ENCODE results near the gene MBNL2. TPM values are rescaled to one million over a fixed set of nuclear protein-coding genes. Genes with fewer than 3 reads are reported as not detected.

MBNL2 gene
- total RNA-seq, 1 experiment from 2014 or later = 0.17 TPM

GRCh38 chr13:97196340-97196739 lies 25.8 kb upstream of the MBNL2 start:
- no peak for DNase-seq
- Histone ChIP-seq H2AFZ (ENCODE audit: low read length) (no peak overlapping the region), H4K91ac (ENCODE audit: insufficient read length, low read depth, low read length) (no peak overlapping the region), H3K56ac (ENCODE audit: insufficient read length, low read depth, low read length) (no peak overlapping the region), H2BK12ac (ENCODE audit: insufficient read length, low read depth, low read length) (no peak overlapping the region), H2BK20ac (ENCODE audit: low read depth, low read length, poor library complexity, severe bottlenecking) (no peak overlapping the region), H3K27me3 (ENCODE audit: insufficient read depth, low read length) (no peaks in the 10 kb centered on the region), H2BK120ac (ENCODE audit: low read depth, low read length, poor library complexity, severe bottlenecking) (no peak overlapping the region), H4K20me1 (ENCODE audit: control insufficient read depth, insufficient read depth, insufficient read length) (peaks cover 2% of the 10 kb centered on the region), H3K9ac (ENCODE audit: extremely low read depth, insufficient read length, low read length) (no peak overlapping the region), H4K5ac (ENCODE audit: insufficient read length, low read depth, low read length) (no peak overlapping the region), H3K23me2 (ENCODE audit: insufficient read length, low read depth, low read length, poor library complexity, severe bottlenecking) (no peaks in the 10 kb centered on the region), H3K79me1 (ENCODE audit: insufficient read depth, low read depth, low read length, poor library complexity, severe bottlenecking) (no peaks in the 10 kb centered on the region), H3K4me1 (ENCODE audit: insufficient read depth, low read length) (peaks cover 12% of the 10 kb centered on the region; the same call in 1 of the 2 replicates), H4K8ac (replicated peaks; ENCODE audit: insufficient read length, low read depth, low read length) (no peak overlapping the region), H3K79me2 (ENCODE audit: insufficient read depth, low read length) (no peaks in the 10 kb centered on the region), H3T11ph (ENCODE audit: low read length) (no peak overlapping the region), H3K14ac (ENCODE audit: insufficient read depth, low read length) (no peak overlapping the region), H3K4me2 (ENCODE audit: insufficient read depth, insufficient read length, low read length) (no peak overlapping the region), H2BK15ac (ENCODE audit: low read depth, low read length) (no peak overlapping the region), H3K27ac (ENCODE audit: insufficient read length, low read depth, low read length) (no peak overlapping the region), H3K9me3 (ENCODE audit: control insufficient read depth, low read depth, low read length) (no peaks in the 10 kb centered on the region), H3K23ac (ENCODE audit: insufficient read length, low read depth, low read length) (no peak overlapping the region), H3K4ac (ENCODE audit: low read depth, low read length) (no peak overlapping the region), H2BK5ac (ENCODE audit: insufficient read length, low read length) (no peak overlapping the region), H3K18ac (ENCODE audit: insufficient read length, low read depth, low read length) (no peak overlapping the region), H2AK5ac (ENCODE audit: insufficient read length, low read length) (no peak overlapping the region)
- H3K4me3 Mint-ChIP-seq = no peak overlapping the region
- H3K27ac Mint-ChIP-seq = no peak overlapping the region
- H3K4me1 Mint-ChIP-seq = peaks cover 12 to 26% of the 10 kb centered on the region in 2 experiments
- H3K9me3 Mint-ChIP-seq = no peaks in the 10 kb centered on the region; a peak in 1 of 5 replicates
- no peak for TF ChIP-seq CTCF (conservative IDR thresholded peaks at IDR 0.05)
- H3K36me3 Mint-ChIP-seq (ENCODE audit: insufficient read depth in 1 of 3, low read depth in 3 of 3) = no peaks in the 10 kb centered on the region
- no CpG with 5 or more reads among the region's 4 CpGs for WGBS (ENCODE audit: extremely low coverage, insufficient read length, low lambda C conversion rate)
- H3K27me3 Mint-ChIP-seq (ENCODE audit: low read depth) = peaks cover 42% of the 10 kb centered on the region

Data from H9 (cell line).